Mesenchymal stem cell (in vitro differentiated cells and primary cell): ENCODE results near the gene TRIP11.

Source experiments
- DNase-seq: peaks from one replicate; pipeline ENCODE4 v3.0.0-alpha.2; 2013
- H2AFZ ChIP-seq: one replicate; pipeline ENCODE4 v1.6.1; 2013; ENCODE audit warnings: low read depth, mild to moderate bottlenecking, control low read depth, inconsistent platforms, low read length, moderate library complexity
- H2AK5ac ChIP-seq: 2 replicates; pipeline ENCODE4 v1.6.1; 2013; ENCODE audit warnings: low read length, moderate library complexity, mild to moderate bottlenecking, inconsistent platforms; ENCODE audit not compliant: severe bottlenecking
- H2BK120ac ChIP-seq: one replicate; pipeline ENCODE4 v1.6.1; 2013; ENCODE audit warnings: low read depth, mild to moderate bottlenecking, inconsistent platforms, low read length, moderate library complexity
- H2BK12ac ChIP-seq, 2 experiments: one replicate each; pipeline ENCODE4 v1.6.1; 2013; ENCODE audit warnings: inconsistent platforms in 2 of 2, low read length in 2 of 2, mild to moderate bottlenecking in 2 of 2, moderate library complexity in 2 of 2, control low read depth in 1 of 2
- H2BK15ac ChIP-seq: one replicate; pipeline ENCODE4 v1.6.1; 2013; ENCODE audit warnings: mild to moderate bottlenecking, low read depth, inconsistent platforms; ENCODE audit not compliant: poor library complexity, severe bottlenecking
- H2BK5ac ChIP-seq: 2 replicates; pipeline ENCODE4 v1.6.1; 2013; ENCODE audit warnings: low read depth, mild to moderate bottlenecking, low read length, control low read depth, inconsistent platforms; ENCODE audit not compliant: poor library complexity, severe bottlenecking
- H3K14ac ChIP-seq, 2 experiments: one replicate each; pipeline ENCODE4 v1.6.1; 2013; ENCODE audit warnings: inconsistent platforms in 2 of 2, low read length in 2 of 2, control low read depth in 1 of 2, mild to moderate bottlenecking in 1 of 2, moderate library complexity in 1 of 2
- H3K18ac ChIP-seq, 2 experiments: one replicate each; pipeline ENCODE4 v1.6.1; 2013; ENCODE audit warnings: inconsistent platforms in 2 of 2, low read length in 2 of 2, control low read depth in 1 of 2, low read depth in 1 of 2, mild to moderate bottlenecking in 1 of 2
- H3K23ac ChIP-seq, 2 experiments: one replicate each; pipeline ENCODE4 v1.6.1; 2013; ENCODE audit warnings: inconsistent platforms in 2 of 2, low read length in 2 of 2, mild to moderate bottlenecking in 2 of 2, moderate library complexity in 2 of 2, control low read depth in 1 of 2
- H3K27ac ChIP-seq: 2 replicates; pipeline ENCODE4 v1.5.1; 2013; ENCODE audit warnings: mild to moderate bottlenecking, moderate library complexity, low read length, control low read depth, inconsistent platforms; ENCODE audit not compliant: poor library complexity, severe bottlenecking
- H3K27me3 ChIP-seq, 2 experiments: 2 replicates each; pipeline versions ENCODE4 v1.6.1 to v1.7.0; 2013; ENCODE audit warnings: low read length in 2 of 2, mild to moderate bottlenecking in 2 of 2, moderate library complexity in 2 of 2, control low read depth in 1 of 2, inconsistent platforms in 1 of 2; ENCODE audit not compliant: control insufficient read depth in 1 of 2, insufficient read depth in 1 of 2
- H3K36me3 ChIP-seq, 2 experiments: 2 replicates each; pipeline versions ENCODE4 v1.6.1 to v1.7.0; 2013; ENCODE audit warnings: low read length in 2 of 2, control low read depth in 1 of 2, inconsistent platforms in 1 of 2, low read depth in 1 of 2, mild to moderate bottlenecking in 1 of 2; ENCODE audit not compliant: insufficient read depth in 2 of 2, control insufficient read depth in 1 of 2
- H3K4ac ChIP-seq, 2 experiments: one replicate each; pipeline ENCODE4 v1.6.1; 2013; ENCODE audit warnings: inconsistent platforms in 2 of 2, low read length in 2 of 2, mild to moderate bottlenecking in 2 of 2, moderate library complexity in 2 of 2, control low read depth in 1 of 2, low read depth in 1 of 2
- H3K4me1 ChIP-seq: 2 replicates; pipeline ENCODE4 v1.6.1; 2013; ENCODE audit warnings: low read depth, low read length, control low read depth; ENCODE audit not compliant: control insufficient read depth, insufficient read depth
- H3K4me2 ChIP-seq: 2 replicates; pipeline ENCODE4 v1.6.1; 2013; ENCODE audit warnings: low read length, mild to moderate bottlenecking, inconsistent platforms; ENCODE audit not compliant: poor library complexity, severe bottlenecking
- H3K4me3 ChIP-seq, 2 experiments: 2 replicates each; pipeline versions ENCODE4 v1.5.1 to v1.7.0; 2013; ENCODE audit warnings: low read length in 2 of 2, mild to moderate bottlenecking in 2 of 2, control low read depth in 1 of 2, low read depth in 1 of 2; ENCODE audit not compliant: insufficient read depth in 1 of 2
- H3K79me1 ChIP-seq: replicated peaks from 2 replicates; pipeline ENCODE4 v1.6.1; 2013; ENCODE audit warnings: mild to moderate bottlenecking, control low read depth, low read length, inconsistent platforms; ENCODE audit not compliant: poor library complexity, severe bottlenecking
- H3K9ac ChIP-seq: 2 replicates; pipeline ENCODE4 v1.7.0; 2013; ENCODE audit warnings: mild to moderate bottlenecking, low read length, moderate library complexity
- H3K9me3 ChIP-seq: 2 replicates; pipeline ENCODE4 v1.7.0; 2013; ENCODE audit warnings: mild to moderate bottlenecking, low read length; ENCODE audit not compliant: control insufficient read depth
- H4K8ac ChIP-seq: one replicate; pipeline ENCODE4 v1.6.1; 2013; ENCODE audit warnings: inconsistent platforms, mild to moderate bottlenecking, low read length, moderate library complexity
- H4K91ac ChIP-seq: one replicate; pipeline ENCODE4 v1.6.1; 2013; ENCODE audit warnings: mild to moderate bottlenecking, low read length, inconsistent platforms
- WGBS: methylation state at CpG from one replicate; pipeline ENCODE4 v1.1.7; 2013; ENCODE audit warnings: mixed read lengths; 5-methylcytosine and 5-hydroxymethylcytosine counted together

TRIP11 gene

DNA sequence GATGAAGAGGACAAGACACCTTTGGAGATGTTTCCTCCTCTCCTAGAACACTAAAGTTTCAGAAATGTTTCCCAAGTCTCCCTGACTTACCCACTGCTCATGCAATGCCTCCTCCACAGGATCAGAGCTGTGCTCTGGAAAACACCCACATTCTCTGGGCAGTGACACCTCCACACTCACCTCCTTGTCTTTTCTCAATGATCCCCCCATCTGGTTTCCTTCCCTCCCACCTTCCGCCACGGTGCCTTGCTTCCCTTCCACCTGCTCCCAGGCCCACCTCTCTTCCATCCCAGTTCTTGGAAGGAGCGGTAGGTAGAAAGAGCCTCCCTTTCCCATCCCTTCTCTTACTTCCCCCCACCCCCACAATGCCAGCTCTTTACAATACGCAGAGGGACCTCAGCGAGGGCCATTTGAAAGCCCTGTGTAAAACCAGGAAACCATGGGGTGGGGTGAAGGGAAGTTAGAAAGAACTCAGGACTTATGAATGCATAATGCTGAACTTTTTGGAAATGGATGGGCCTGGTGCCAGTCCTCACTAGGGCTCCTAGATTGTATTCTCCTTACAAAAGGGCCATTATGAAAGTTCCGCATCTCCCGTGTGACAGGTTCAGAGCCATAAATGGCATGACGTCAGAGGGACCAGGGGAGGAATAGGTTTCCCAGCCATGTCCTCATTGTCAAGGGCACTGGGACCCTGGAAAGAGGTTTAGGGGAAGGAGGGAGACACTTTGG is 105.1 kb downstream of the TRIP11 start:
- Histone ChIP-seq H2BK5ac (no peak overlapping the region), H2BK120ac (no peak overlapping the region), H2BK12ac (no peak overlapping the region), H2AFZ (no peak overlapping the region), H3K23ac (no peak overlapping the region), H3K9me3 (no peaks in the 10 kb centered on the region), H3K27ac (no peak overlapping the region), H3K4me3 (no peak overlapping the region), H3K4me2 (no peak overlapping the region), H2AK5ac (no peak overlapping the region), H4K8ac (no peak overlapping the region), H3K4me1 (no peaks in the 10 kb centered on the region), H3K4ac (no peak overlapping the region), H3K36me3 (peaks cover 0 to 52% of the 10 kb centered on the region in 2 experiments), H3K27me3 (peaks cover 0 to 5% of the 10 kb centered on the region in 2 experiments), H2BK15ac (no peak overlapping the region), H3K14ac (no peak overlapping the region), H3K18ac (no peak overlapping the region), H3K9ac (no peak overlapping the region), H4K91ac (no peak overlapping the region), H3K79me1 (no peaks in the 10 kb centered on the region)
- no peak for DNase-seq
- WGBS: 90% methylated on average over 7 of the region's 8 CpGs

DNA sequence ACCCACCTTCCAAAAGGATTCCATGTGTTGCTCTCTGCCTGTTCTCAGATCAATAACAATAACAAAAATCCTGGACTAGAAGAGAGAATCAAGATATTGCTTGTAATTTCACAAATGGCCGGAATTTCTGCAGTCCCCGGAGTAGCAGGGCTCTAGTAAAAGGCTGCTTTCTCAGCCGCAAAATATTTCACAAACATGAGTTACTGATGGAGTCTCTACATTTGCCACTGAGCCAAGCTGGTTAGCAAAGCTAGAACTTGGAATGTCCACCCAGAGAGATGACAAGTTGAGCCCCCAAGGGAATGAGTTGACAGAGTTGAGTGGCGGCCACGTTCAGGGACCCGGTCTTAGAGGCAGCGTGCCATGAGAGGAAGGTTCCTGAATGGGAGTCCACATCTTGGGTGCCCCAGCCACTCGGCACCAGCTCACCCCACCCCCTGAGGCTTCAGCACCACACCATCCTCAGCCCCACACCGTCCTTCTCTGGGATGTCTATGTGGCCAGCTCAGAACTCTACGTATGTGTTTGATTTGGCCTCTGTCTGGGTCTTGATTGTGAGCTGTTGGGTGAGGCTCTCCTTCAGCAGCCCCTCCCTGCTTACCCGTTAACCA is 108.3 kb downstream of the TRIP11 start:
- H2BK15ac ChIP-seq: no peak overlapping the region
- H2BK12ac ChIP-seq: no peak overlapping the region
- H2AK5ac ChIP-seq: no peak overlapping the region
- H3K4me1 ChIP-seq: no peaks in the 10 kb centered on the region
- H3K4me2 ChIP-seq: no peak overlapping the region
- no peak overlapping the region for H3K27ac ChIP-seq
- WGBS: 91% methylated on average over 10 of the region's 11 CpGs
- H3K4me3 ChIP-seq: no peak overlapping the region
- no peaks in the 10 kb centered on the region for H3K79me1 ChIP-seq
- no peak overlapping the region for H3K9ac ChIP-seq
- no peak for DNase-seq
- H2AFZ ChIP-seq: no peak overlapping the region
- no peak overlapping the region for H3K23ac ChIP-seq
- H2BK120ac ChIP-seq: no peak overlapping the region
- no peak overlapping the region for H4K91ac ChIP-seq
- no peak overlapping the region for H4K8ac ChIP-seq
- H3K27me3 ChIP-seq: peaks cover 0 to 5% of the 10 kb centered on the region in 2 experiments
- no peak overlapping the region for H2BK5ac ChIP-seq
- no peak overlapping the region for H3K4ac ChIP-seq
- no peak overlapping the region for H3K18ac ChIP-seq
- H3K36me3 ChIP-seq: peaks cover 0 to 27% of the 10 kb centered on the region in 2 experiments
- H3K14ac ChIP-seq: no peak overlapping the region
- no peaks in the 10 kb centered on the region for H3K9me3 ChIP-seq

GRCh38 chr14:91929700-91930099 is 110.2 kb downstream of the TRIP11 start:
- H3K18ac ChIP-seq: no peak overlapping the region
- H2BK15ac ChIP-seq: no peak overlapping the region

GRCh38 chr14:91927800-91928199 is 112.1 kb downstream of the TRIP11 start:
- no peaks in the 10 kb centered on the region for H3K9me3 ChIP-seq
- H2AFZ ChIP-seq: no peak overlapping the region
- no peak for DNase-seq
- H3K4me1 ChIP-seq: no peaks in the 10 kb centered on the region
- H3K27me3 ChIP-seq: peaks cover 0 to 11% of the 10 kb centered on the region in 2 experiments
- H3K9ac ChIP-seq: no peak overlapping the region
- H2AK5ac ChIP-seq: no peak overlapping the region
- no peak overlapping the region for H3K4ac ChIP-seq
- no peak overlapping the region for H3K27ac ChIP-seq
- H4K91ac ChIP-seq: no peak overlapping the region
- no peaks in the 10 kb centered on the region for H3K79me1 ChIP-seq
- H2BK120ac ChIP-seq: no peak overlapping the region
- H3K36me3 ChIP-seq: peaks cover 0 to 6% of the 10 kb centered on the region in 2 experiments
- peak overlapping the region in 1 of 2 experiments; percentile 2 for H3K23ac ChIP-seq
- 91% methylated on average over 4 of the region's 5 CpGs for WGBS
- no peak overlapping the region for H2BK12ac ChIP-seq
- H2BK15ac ChIP-seq: no peak overlapping the region
- H3K14ac ChIP-seq: no peak overlapping the region
- H3K4me3 ChIP-seq: no peak overlapping the region
- no peak overlapping the region for H3K4me2 ChIP-seq
- H4K8ac ChIP-seq: no peak overlapping the region
- no peak overlapping the region for H2BK5ac ChIP-seq
- no peak overlapping the region for H3K18ac ChIP-seq

More at GRCh38 chr14:91929700-91930099, 110.2 kb downstream of the TRIP11 start:
- Histone ChIP-seq H2BK120ac (no peak overlapping the region), H3K27ac (no peak overlapping the region), H2AK5ac (no peak overlapping the region), H2BK5ac (no peak overlapping the region), H4K91ac (no peak overlapping the region), H3K36me3 (peaks cover 0 to 9% of the 10 kb centered on the region in 2 experiments), H3K14ac (no peak overlapping the region), H3K79me1 (no peaks in the 10 kb centered on the region), H3K23ac (no peak overlapping the region), H3K4me3 (no peak overlapping the region), H3K9me3 (no peaks in the 10 kb centered on the region), H3K4me2 (no peak overlapping the region), H3K4me1 (no peaks in the 10 kb centered on the region), H3K27me3 (peaks cover 0 to 3% of the 10 kb centered on the region in 2 experiments), H2BK12ac (no peak overlapping the region), H4K8ac (no peak overlapping the region), H3K9ac (no peak overlapping the region), H2AFZ (no peak overlapping the region), H3K4ac (no peak overlapping the region)
- DNase-seq: no peak
- 69% methylated on average over 2 of the region's 3 CpGs for WGBS
